GM20431 (cell line): ENCODE measurements around the gene PLEKHA5.
"Not testable (repeated sequence)": the region's sequence is repeated elsewhere in the genome, so short reads cannot be mapped to it uniquely, and the experiment has no call there.

ENCODE experiments used
- in situ Hi-C: fragments of 300-500 bp; cut with MseI, MboI; formaldehyde crosslinking; loops from one replicate; pipeline ENCODE4 v1.15.0; 2020; ENCODE audit warnings: low sequenced_read_pairs; ENCODE audit not compliant: unreplicated experiment

Gene PLEKHA5

DNA sequence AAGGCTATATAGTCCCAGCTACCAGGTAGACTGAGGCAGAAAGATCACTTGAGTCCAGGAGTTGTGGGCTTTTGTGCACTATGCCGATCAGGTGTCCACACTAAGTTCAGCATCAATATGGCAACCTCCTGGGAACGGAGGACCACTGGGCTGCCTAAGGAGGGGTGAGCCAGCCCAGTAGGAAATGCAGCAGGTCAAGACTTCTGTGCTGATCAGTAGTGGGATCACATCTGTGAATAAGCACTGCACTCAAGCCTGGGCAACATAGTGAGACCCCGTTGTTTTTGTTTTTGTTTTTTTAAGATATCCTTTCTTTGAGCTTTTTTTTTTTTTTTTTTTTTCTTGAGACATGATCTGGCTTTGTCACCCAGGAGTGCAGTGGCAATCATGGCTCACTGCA is 174.0 kb downstream of the PLEKHA5 start:
- in situ Hi-C loops, result no loop called here

DNA sequence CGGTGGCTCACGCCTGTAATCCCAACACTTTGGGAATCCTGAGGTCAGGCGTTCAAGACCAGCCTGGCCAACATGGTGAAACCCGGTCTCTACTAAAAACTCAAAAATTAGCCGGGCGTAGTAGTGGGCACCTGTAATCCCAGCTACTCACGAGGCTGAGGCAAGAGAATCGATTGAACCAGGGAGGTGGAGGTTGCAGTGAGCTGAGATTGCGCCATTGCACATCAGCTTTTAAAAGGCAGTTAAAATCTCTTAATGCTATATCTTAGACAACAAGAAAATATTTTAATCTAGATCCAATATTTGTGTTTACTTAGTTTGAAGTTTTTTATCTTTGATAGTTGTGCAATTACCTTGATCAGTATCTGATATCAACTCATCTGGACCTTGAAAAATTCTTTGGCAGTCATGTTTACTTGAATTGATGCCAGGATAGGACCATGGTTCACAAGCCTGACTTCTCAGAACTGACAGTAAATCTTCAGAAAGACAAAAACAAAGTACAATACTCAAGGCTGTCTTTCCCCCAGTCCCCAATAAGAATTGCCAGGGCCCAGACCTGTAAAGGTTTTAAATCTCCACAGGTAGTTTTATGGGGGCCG is 174.7 kb downstream of the PLEKHA5 start:
- in situ Hi-C loops, result no loop called here

DNA sequence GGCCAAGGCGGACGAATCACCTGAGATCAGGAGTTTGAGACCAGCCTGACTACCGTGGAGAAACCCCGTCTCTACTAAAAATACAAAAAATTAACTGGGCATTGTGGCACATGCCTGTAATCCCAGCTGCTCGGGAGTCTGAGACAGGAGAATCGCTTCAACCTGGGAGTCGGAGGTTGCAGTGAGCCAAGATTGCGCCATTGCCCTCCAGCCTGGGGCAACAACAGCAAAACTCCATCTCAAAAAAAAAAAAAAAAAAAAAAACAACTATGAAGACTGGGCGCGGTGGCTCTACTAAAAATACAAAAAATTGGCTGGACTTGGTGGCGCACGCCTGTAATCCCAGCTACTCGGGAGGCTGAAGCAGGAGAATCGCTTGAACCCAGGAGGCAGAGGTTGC is 176.1 kb downstream of the PLEKHA5 start:
- in situ Hi-C loops, result not testable (repeated sequence)

DNA sequence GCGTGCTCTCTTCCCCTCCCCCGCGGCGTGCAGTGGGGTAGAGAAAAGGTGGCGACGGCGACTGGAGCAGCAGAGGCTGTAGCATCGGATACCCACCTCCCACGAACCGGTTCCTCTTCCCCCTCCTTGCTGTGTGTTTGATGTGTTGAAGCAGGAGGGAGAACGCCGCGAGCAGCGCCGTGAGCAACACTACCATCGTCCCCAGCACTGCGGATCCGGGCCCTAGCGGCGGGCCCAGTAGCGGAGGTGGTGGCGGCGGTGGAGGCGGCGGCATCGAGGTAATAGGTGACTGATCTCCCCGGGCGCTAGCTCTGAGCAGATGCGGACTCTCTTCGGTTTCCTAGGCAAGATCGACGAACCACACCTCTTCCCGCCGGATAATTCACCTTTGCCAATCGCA is 176.8 kb downstream of the PLEKHA5 start:
- in situ Hi-C loops, result no loop called here

DNA sequence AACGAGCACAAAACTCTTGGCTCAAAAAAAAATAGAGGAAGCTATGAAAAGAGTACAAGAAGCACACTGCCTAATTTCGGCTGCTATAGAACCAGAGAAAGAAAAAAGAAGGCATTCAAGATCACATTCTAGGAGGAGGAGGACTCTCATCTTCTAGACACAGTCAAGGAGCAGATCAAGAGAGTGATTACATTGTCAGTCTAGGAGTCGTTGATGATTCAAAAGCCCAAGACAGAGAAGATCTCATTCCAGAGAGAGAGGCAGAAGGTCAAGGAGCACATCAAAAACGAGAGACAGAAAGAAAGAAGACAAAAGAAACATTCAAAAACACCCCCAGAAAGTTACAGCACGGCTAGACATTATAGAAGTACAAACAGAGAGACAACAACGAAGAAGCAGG is 177.9 kb downstream of the PLEKHA5 start:
- in situ Hi-C loops, result no loop called here

DNA sequence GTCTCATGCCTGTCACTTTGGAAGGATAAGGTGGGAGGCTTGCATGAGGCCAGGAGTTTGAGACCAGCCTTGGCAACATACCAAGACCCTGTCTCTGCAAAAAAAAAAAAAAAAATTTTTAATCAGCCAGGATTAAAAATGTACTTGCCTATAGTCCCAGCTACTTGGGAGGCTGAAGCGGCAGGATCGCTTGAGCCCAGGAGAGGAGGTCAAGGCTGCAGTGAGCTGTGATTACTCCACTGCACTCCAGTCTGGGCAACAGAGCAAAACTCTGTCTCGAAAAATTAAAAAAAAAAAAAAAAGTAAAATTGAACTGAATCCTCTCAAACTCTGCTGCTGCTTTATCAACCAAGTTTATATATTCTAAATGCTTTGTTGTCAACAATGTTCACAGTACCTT is 181.6 kb downstream of the PLEKHA5 start:
- in situ Hi-C loops, result no loop called here

DNA sequence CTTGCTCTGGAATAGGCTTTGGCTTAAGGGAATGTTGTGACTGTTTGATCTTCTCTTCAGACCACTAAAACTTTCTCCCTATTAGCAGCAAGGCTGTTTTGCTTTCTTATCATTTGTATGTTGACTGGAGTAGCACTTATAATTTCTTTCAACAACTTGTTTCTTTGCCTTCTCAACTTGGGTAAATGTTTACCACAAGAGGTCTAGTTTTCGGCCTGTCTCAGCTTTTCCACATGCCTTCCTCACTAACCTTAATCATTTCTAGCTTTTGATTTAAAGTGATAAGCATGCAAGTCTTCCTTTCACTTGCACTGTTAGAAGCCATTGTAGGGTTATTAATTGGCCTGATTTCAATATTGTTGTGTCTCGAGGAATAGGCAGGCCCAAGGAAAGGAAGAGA is 183.1 kb downstream of the PLEKHA5 start:
- in situ Hi-C loops, result no loop called here

DNA sequence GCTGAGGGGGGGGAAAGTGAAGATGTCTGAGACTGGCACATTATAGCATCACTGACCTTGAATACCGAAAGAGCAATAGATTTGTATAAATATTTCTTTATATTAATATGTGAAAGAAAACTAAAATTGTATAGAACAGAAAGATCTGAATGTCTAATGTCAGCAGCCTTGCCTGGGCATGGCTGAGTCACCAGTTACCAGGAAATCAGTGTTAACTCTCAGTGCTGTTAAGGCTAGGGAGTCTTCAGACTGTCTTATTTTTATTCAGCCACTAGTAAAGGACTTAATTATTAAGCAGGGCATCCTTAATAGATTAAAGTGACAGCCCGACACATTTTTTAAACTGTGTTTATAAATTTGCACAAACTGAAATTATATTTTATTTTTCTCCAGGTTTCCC is 186.9 kb downstream of the PLEKHA5 start:
- in situ Hi-C loops, result no loop called here

DNA sequence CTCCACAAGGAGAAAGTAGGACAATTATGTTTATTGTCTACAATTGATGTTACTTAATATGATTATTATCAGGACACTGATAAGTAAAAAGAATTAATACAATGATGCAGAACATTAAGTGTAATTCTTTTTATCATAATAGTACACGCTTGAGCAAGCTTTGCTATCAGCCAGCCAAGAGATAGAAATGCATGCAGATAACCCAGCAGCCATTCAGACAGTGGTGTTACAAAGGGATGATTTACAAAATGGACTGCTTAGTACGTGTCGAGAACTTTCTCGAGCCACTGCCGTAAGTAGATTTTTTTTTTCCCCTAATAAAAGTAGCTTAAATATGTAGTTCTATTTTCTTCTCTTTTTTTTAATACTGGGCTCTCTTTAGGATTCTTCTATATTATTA is 192.8 kb downstream of the PLEKHA5 start:
- in situ Hi-C loops, result no loop called here

DNA sequence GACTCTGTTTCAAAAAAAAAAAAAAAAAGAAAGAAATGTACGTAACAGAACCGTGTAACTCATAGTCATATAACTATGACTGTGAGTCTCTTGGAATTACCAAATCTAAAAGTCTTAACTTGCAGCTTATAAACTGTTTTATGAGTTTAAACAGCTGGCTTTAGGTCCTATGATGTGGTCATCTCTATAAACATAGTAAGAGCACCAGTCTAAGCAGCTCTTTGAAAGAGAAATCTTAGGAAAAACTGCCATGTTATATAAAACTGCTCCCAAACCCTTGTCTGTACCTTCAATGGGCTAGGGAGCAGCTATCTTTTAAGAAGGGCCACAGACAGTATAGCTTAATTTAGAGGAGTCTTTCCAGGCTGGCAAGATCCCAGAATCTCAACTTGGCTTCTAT is 194.3 kb downstream of the PLEKHA5 start:
- in situ Hi-C loops, result no loop called here

DNA sequence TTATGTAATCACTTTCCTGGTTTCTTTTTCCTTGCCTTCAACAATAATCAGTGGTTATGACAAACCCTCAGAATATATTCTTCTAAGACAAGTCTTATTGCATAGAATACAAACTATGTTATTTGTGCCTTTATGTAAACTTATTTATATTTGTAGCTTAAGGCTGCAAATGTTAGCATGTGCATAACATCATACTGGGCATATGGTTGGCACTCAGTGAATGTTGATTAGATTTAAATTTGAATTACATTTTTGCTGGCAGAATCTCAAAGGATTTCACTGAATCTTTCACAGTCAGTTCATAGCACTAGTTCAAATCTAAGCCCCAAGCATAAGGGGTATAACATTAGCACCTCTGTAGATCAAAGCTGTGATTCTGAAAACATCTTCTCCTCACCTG is 196.6 kb downstream of the PLEKHA5 start:
- in situ Hi-C loops, result no loop called here

DNA sequence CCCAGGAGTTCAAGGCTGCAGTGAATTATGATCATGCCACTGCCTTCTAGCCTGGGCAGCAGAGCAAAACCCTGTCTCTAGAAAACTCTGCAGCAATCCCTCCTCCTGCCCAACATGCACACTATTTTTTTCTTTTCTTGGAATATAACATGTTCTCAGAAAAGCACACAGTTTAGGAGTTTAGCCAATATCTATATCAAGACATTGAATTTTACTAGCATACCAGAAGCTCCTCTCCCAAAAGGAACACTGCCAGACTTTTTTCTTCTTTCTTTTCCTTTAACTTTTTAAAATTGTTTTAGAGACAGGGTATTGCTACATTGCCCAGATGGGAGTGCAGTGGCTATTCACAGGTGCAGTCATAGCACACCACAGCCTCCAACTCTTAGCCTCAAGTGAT is 202.7 kb downstream of the PLEKHA5 start:
- in situ Hi-C loops, result no loop called here

DNA sequence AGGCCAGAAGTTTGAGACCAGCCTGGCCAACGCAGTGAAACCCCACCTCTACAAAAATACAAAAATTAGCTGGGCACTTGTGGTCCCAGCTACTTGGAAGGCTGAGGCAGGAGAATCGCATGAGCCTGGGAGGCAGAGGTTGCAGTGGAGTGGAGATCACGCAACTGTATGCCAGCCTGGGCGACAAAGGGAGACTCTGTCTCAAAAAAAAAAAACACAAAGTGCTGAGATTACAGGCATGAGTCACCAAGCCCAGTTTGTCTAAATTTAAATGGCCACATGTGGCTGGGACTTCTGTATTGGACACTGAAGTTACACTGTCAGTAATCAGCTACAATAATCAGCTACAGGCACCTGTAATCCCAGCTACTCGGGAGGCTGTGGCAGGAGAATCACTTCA is 208.9 kb downstream of the PLEKHA5 start:
- in situ Hi-C loops, result no loop called here

DNA sequence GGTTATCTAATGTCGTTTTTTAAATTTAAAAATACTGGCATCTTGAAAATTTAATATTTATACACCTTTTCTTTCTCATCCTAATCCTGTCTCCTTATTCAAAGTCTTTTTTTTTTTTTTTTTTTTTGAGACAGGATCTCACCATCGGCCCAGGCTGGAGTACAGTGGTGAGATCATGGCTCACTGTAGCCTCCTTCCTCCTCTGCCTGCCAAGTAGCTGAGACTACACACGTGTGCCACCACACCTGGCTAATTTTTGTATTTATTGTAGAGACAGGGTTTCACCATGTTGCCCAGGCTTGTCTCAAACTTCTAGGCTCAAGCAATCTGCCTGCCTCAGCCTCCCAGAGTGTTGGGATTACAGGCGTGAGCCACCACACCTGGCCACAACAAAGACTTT is 221.3 kb downstream of the PLEKHA5 start:
- in situ Hi-C loops, result not testable (repeated sequence)

DNA sequence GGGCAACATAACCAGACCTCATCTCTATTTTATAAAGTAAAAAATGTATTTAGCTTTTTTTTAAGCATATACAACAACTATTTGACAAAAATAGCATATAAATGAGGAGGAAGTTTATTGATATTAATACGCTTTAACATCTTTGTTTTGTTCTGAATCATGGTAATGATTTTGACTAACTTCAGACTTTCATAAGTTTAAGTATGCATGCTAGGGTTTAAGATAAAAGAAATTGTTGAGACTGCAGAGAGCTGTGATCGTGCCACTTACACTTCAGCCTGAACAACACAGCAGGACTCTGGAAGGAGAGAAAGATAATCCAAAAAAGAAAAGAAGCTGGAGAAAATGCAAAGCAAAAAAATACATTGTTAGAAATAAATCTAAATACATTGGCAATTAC is 221.8 kb downstream of the PLEKHA5 start:
- in situ Hi-C loops, result no loop called here

DNA sequence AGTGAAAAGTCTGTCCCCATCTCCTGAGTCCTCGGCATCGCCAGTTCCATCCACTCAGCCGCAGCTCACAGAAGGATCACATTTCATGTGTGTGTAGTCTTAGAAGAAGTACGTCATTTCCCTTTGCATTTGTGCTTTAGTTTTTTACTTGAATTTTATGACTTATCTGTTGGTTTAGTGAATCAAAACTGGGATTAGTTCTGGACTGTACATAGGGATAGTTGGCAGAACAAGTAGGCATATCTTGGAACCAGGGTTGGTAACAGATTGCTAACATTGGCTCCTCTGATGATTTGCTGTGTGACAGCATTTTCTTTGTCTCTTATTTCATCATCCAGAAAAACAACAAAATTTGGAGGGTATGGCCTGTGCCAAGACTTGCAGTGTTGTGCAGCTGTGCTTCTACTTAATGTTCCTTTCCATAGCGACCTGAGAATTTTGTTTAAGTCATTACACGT is 240.2 kb downstream of the PLEKHA5 start:
- in situ Hi-C loops, result no loop called here

DNA sequence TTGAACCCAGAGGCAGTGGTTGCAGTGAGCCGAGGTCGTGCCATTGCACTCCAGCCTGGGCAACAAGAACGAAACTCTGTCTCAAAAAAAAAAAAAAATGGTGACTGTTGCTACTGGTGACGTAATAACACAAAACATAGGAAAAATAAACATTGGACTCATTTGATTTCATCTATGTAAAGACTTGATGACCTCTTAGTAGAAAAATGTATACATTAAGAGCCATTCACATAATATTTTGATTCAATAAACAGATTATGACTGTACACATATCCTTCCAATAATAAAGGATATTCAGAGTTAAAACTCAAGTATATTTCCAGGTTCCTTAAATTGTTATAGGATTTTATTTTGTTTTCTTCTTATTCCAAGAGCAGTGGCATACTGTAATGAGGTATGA is 244.1 kb downstream of the PLEKHA5 start:
- in situ Hi-C loops, result no loop called here

DNA sequence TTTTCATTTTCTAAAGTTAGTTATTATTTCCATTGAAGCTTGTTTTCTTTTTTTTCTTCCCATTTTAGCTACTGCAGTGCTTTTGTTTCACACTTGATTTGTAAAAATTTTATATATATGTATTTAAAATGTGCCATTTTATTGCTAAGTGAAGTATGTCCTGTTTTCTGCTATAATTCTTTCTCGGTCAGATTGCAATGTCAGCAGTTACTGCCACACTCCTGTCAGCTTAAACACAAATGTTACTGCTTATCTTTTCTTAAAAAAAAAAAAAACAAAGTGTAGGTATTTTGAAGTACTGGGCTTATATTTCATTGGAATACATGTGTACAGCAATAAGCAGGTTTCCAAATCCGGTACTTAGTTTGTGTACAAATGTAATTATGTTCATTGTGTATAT is 246.4 kb downstream of the PLEKHA5 start:
- in situ Hi-C loops, result no loop called here

DNA sequence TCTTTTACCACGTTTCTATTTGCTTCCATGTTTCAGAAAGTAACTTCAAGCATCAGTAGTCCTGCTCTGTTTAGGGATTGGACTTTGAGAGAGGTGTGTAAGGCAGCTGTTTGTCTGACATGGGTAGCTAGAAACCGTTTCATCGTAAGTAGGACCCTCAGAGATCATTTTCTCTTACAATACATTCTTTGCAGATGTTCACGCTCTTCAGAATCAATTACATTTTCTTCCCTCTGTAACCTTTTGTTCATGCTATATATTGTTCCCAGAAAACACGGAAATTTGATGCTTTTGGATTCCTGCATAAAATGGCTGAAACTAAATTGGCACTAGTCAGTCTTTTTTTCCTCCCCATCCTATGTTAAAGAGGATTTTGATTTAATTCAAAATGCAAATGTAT is 247.2 kb downstream of the PLEKHA5 start:
- in situ Hi-C loops, result no loop called here

DNA sequence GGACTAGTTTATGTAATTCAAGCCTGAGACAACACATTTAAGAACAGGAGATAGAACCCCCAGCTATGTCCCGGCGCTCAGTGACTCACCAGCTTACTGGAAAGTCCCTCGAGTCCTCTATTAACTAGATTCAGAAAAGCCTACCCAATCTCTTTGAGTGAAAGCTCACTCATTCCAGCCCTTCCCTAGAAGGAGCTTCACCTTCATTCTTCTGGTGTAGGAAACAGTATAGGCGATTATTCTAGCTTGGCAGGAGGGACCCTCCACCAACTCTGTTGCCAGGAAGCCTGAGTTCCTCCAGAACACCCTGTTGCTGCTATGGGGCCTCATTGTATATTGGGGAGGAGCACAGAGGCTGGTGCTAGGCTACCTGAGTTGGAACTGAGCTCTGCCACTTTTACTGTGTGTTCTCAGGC is 252.6 kb downstream of the PLEKHA5 start:
- in situ Hi-C loops, result no loop called here

DNA sequence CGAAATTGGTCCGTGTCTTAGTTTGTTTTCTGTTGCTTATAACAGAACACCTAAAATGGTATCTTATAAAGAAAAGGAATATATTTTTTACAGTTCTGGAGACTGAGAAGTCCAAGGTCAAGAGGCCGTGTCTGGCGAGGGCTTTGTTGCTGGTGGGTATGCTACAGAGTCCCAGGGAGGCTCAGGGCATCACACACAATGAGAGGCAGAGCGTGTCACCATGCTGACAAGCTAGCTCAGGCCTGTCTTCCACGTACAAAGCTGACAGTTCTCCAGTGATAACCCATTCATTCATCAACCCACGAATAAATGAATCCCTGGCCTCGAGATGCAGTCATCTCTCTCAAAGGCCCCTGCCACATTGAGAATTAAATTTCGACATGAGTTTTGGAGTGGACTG is 253.0 kb downstream of the PLEKHA5 start:
- in situ Hi-C loops, result no loop called here

DNA sequence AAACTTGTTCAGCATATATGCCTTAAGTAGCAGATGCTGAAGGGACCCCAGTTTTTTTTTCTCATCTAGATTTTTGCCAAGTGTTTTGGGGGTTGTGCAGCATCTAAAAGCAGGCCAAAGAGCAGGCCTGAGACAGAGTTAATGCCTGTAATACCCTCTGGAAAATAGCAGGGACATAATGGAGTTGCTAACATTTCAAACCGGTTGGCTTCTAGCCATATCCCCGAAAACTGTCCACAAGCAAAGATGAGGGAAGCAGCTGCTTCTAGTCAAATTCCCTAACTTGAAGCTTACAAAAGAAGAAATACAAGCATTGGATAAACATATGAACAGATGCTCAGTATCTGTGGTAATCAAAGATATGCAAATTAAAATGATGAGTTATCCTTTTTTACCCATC is 257.6 kb downstream of the PLEKHA5 start:
- in situ Hi-C loops, result no loop called here

DNA sequence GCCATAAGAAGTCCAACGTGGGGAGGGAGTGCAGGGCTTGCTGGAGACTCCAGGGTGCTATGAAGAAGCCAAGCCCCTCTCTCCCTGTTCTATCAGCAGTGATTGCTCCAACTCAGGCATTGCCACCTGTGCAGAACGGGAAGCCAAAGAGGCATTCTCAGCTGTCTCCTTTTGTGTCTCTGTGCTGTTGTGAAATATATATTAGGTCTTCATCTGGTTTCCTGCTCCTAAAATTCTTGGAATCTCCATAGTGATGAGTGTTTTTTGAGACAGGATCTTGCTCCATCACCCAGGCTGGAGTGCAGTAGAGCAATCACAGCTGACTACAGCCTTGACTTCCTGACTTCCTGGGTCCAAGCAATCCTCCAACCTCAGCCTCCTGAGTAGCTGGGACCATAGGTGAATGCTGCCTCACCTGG is 258.6 kb downstream of the PLEKHA5 start:
- in situ Hi-C loops, result no loop called here
